ENCODE data around the gene APOBEC3H.

Gene APOBEC3H

DNA sequence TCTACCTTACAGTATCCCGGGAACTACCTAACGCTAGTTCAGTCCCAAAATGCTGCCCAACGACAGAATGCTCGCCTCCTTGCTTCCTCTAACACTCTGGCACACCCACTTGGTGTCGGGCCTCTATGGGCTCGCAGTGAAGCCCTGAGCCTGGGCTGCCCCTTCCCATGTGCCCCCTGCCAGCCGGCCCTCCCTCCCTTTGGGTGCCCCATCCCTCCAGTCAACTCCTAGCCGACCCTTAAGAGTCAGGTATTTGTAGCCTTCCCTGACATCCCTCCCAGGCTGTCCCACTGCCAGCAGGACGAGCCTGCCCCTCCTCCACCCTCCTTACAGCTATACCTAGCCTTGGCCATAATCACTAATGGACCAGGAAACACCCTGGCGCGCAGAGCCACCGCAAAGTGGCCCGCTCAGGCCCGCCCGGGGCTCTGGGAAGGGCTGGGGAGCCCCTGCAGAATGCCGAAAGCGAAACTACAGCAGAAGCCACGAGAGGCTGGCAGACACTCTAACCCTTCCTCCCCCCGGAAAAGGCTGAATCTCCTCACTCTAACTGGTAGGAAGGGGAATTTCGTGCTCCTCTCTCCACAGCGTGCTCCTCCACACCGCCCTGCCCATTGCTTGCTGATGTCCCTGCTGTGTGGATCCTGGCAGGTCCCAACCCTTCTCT lies 47.2 kb downstream of the APOBEC3H start:
- H3K4me3 ChIP-seq (ENCODE audit: low read depth, low read length): peak overlapping the region; percentile 75
- TF ChIP-seq, protein P1, sequence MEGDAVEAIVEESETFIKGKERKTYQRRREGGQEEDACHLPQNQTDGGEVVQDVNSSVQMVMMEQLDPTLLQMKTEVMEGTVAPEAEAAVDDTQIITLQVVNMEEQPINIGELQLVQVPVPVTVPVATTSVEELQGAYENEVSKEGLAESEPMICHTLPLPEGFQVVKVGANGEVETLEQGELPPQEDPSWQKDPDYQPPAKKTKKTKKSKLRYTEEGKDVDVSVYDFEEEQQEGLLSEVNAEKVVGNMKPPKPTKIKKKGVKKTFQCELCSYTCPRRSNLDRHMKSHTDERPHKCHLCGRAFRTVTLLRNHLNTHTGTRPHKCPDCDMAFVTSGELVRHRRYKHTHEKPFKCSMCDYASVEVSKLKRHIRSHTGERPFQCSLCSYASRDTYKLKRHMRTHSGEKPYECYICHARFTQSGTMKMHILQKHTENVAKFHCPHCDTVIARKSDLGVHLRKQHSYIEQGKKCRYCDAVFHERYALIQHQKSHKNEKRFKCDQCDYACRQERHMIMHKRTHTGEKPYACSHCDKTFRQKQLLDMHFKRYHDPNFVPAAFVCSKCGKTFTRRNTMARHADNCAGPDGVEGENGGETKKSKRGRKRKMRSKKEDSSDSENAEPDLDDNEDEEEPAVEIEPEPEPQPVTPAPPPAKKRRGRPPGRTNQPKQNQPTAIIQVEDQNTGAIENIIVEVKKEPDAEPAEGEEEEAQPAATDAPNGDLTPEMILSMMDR (IDR thresholded peaks at IDR 0.05; ENCODE audit: insufficient read depth, low read depth, low read length, missing control alignments): no peak
- DNase-seq (ENCODE audit: low read depth): peak; percentile 82

DNA sequence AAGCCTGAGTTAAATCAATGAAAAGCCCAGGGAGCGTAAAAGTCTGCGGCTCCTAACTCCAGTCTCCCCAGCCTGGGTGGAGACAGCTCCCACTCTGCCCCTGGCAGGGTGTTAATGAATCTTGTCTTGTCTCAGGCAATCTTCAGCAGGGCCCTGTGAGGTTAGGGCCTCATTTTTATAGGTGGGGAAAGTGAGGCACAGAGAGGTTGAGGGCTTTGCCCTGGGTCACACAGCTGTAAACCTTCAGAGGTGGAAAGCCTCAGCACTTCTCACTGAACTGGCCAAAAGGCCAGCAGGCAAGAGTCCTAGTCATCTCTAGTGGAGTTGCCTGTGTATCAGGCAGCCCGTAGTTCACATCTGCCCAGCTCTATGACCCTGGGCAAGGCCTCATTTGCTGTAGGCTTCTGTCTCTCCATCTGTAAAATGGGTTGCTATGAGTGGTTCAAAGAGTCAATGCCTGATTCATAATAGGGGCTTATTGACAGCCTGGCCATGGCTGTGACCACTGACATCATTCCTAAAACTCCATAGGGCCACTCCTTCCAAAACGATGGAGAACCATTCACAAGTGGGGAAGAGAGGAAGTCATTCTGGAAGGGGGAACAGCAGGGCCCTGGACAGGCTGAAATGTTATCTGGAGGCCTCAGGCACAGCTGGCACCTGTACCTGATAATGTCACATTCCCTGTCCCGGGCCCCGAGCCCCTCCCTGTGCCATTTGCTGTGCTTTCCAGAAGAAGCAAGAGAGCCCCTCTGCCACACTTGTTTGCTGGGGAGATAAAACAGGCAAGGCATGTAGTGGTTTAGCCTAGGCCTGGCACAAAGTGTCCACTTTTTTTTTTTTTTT lies 49.4 kb downstream of the APOBEC3H start:
- DNase-seq (ENCODE audit: low read depth): no peak
- TF ChIP-seq, protein P1 (IDR thresholded peaks at IDR 0.05; ENCODE audit: insufficient read depth, low read depth, low read length, missing control alignments): no peak
- H3K4me3 ChIP-seq (ENCODE audit: low read depth, low read length): peak overlapping the region; percentile 55

DNA sequence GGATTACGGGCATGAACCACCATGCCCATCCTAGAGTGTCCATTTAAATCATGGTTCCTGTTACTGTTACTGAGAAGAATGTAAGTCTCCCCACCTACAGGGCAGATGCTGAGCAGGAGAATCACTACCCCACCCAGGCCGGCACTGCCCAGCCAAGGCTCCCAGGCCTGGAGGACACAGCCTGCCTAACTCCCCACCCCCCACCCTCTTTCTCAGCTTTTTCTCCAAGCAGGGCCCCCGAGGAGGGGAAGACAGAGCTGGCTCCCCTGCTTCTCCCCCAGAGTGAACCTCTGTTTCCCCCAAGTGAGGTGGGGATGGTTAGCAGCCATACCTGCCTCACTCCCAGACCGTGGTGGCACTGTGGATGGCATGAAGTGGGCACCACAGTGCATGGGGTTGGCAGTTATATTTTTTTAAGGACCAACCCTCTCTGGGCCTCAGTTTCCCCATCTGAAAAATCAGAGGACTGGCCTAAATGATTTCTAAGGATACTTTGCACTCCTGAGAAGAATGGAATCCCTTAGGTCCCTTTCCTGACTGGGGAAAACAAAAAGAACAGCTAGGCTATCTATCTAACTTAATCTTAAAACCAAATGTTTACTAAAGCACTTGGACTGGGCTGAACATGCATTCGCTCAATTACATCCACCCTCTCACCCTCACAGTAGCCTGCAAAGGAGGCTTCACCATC lies 50.4 kb downstream of the APOBEC3H start:
- H3K4me3 ChIP-seq (ENCODE audit: low read depth, low read length): no peak overlapping the region
- DNase-seq (ENCODE audit: low read depth): no peak
- TF ChIP-seq, protein P1 (IDR thresholded peaks at IDR 0.05; ENCODE audit: insufficient read depth, low read depth, low read length, missing control alignments): no peak

DNA sequence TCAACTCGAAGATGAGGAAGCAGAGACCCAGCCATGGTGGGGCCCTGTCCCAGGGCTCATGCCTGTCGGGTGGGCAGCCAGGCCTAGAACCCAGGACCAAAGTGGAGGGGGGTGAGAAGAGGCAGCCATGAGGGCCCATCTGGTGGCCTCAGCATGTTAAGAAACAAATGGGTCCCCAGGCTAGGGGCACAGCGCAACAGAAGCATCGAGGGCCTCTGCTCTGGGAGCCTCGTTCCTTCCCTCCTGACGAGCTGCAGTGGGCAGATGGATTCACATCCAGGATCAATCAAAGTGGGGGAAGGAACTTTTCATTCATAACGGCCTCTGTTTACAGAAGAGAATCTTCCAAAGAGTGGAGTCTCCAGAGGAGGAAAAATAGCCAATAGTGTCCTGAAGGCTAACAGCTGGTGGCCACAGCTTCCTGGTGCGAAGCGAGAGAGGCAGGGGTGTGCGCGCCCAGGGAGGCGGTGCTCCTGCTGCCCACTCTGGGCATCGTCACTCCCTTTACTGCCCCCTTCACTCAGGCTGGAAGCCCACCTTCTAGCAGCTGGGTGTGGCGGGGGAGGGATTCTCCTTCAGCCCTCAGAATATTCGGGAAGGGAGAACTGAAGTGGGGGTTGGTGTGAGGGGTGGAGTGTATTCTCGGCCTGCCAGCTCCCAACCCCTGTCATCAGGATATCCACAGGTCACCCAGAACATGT lies 51.1 kb downstream of the APOBEC3H start:
- no peak for DNase-seq (ENCODE audit: low read depth)
- H3K4me3 ChIP-seq (ENCODE audit: low read depth, low read length): peak overlapping the region; percentile 16
- TF ChIP-seq, protein P1 (IDR thresholded peaks at IDR 0.05; ENCODE audit: insufficient read depth, low read depth, low read length, missing control alignments): no peak

DNA sequence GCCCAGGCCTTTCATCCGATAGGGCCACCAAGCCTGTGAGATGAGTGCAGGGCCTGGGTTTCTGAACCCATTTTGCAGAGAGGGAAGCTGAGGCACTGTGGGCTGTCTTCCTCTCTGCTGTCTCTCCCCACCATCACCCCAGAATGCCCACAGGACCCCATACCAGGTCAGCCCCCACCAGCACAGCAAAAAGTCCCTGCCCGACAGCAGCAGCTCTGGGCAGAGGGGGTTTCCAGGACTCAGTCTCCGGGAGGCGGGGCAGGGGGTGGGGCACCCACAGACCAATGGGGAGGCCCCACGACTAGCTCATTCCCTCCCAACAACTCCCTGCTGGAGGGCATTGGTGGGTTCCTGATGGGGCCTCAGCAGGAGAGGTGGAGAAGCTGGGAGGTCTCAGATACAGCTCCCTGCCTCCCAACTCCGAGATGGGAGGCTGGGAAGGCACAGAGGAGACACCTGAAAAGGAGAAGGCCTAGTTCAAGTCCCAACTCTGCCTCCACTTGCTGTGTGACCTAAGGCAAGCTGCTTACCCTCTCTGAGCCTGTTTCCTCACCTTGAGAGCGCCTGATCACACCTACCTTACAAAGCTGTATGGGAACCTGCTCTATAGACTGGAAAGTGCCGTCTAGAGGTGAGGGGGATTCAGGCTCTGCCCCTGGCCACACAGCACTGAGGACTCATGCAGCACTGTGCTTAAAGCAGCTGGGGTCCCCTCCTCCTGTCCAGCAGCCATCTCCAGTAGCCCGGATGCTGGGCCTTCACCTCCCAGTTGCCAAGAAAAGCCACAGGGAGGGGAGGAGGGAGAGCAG lies 51.9 kb downstream of the APOBEC3H start:
- TF ChIP-seq, protein P1 (IDR thresholded peaks at IDR 0.05; ENCODE audit: insufficient read depth, low read depth, low read length, missing control alignments): no peak
- H3K4me3 ChIP-seq (ENCODE audit: low read depth, low read length): peak overlapping the region; percentile 16
- peak; percentile 92 for DNase-seq (ENCODE audit: low read depth)

Measured in GM12865 (cell line).